GM23338 (cell line): Measurements from ENCODE around the gene TAAR2. TPM values are rescaled to one million over a fixed set of nuclear protein-coding genes. Genes with fewer than 3 reads are reported as not detected.

Source experiments
- ATAC-seq: fragments of 200-7000 bp; cut with Tn5 transposase; 3 replicates; pipeline ENCODE4 v1.9.1; 2020
- DNase-seq: peaks from one replicate; pipeline ENCODE4 v3.0.0-alpha.2; 2015; ENCODE audit warnings: low spot score
- H2AFZ ChIP-seq: fragments of 200-600 bp; sonication (generic); 2 replicates; pipeline ENCODE4 v1.8.0; 2016; ENCODE audit warnings: antibody characterized with exemption, mild to moderate bottlenecking, moderate library complexity
- H3F3A ChIP-seq: fragments of 200-600 bp; sonication (generic); replicated peaks from 2 replicates; pipeline ENCODE4 v1.8.0; 2017; ENCODE audit warnings: antibody characterized with exemption, mixed run types, low read depth
- H3K27ac ChIP-seq: fragments of 200-600 bp; sonication (generic); 2 replicates; pipeline ENCODE4 v1.6.1; 2016; ENCODE audit warnings: low read depth
- H3K27me3 ChIP-seq: fragments of 200-600 bp; sonication (generic); 2 replicates; pipeline ENCODE4 v1.8.0; 2016; ENCODE audit warnings: mild to moderate bottlenecking, mixed run types, moderate library complexity; ENCODE audit not compliant: insufficient read depth
- H3K36me3 ChIP-seq: fragments of 200-600 bp; sonication (generic); 2 replicates; pipeline ENCODE4 v1.8.0; 2016; ENCODE audit warnings: mild to moderate bottlenecking; ENCODE audit not compliant: insufficient read depth
- H3K4me1 ChIP-seq: fragments of 200-600 bp; sonication (generic); 2 replicates; pipeline ENCODE4 v1.8.0; 2016; ENCODE audit warnings: mild to moderate bottlenecking, moderate library complexity; ENCODE audit not compliant: insufficient read depth
- H3K4me2 ChIP-seq: fragments of 200-600 bp; sonication (generic); 2 replicates; pipeline ENCODE4 v1.7.1; 2017; ENCODE audit warnings: mixed run types
- H3K4me3 ChIP-seq: fragments of 200-600 bp; sonication (generic); 2 replicates; pipeline ENCODE4 v1.6.1; 2016; ENCODE audit warnings: mixed run types
- H3K79me2 ChIP-seq: fragments of 200-600 bp; sonication (generic); replicated peaks from 2 replicates; pipeline ENCODE4 v1.8.0; 2017; ENCODE audit warnings: mild to moderate bottlenecking; ENCODE audit not compliant: insufficient read depth
- H3K9me2 ChIP-seq: fragments of 200-600 bp; sonication (generic); 2 replicates; pipeline ENCODE4 v1.8.0; 2017; ENCODE audit not compliant: insufficient read depth
- H4K20me1 ChIP-seq: fragments of 200-600 bp; sonication (generic); replicated peaks from 2 replicates; pipeline ENCODE4 v1.8.0; 2017; ENCODE audit warnings: mild to moderate bottlenecking; ENCODE audit not compliant: insufficient read depth
- H3K27ac Mint-ChIP-seq: 2 replicates; pipeline ENCODE4 v1.8.0; 2020; ENCODE audit warnings: inconsistent platforms, mild to moderate bottlenecking, moderate library complexity, mixed read lengths
- H3K27me3 Mint-ChIP-seq: 3 replicates; pipeline ENCODE4 v1.8.0; 2022; ENCODE audit warnings: low read depth, mild to moderate bottlenecking, moderate library complexity, mixed read lengths, inconsistent platforms; ENCODE audit not compliant: insufficient read depth, poor library complexity
- H3K36me3 Mint-ChIP-seq: 3 replicates; pipeline ENCODE4 v1.8.0; 2021; ENCODE audit warnings: low read depth, mild to moderate bottlenecking, inconsistent platforms, moderate library complexity, mixed read lengths
- H3K4me1 Mint-ChIP-seq: 3 replicates; pipeline ENCODE4 v1.8.0; 2020; ENCODE audit warnings: mild to moderate bottlenecking, inconsistent platforms, mixed read lengths
- H3K4me3 Mint-ChIP-seq: 3 replicates; pipeline ENCODE4 v1.8.0; 2021; ENCODE audit warnings: moderate library complexity, mild to moderate bottlenecking, inconsistent platforms, mixed read lengths
- H3K9me3 Mint-ChIP-seq: 3 replicates; pipeline ENCODE4 v1.8.0; 2020; ENCODE audit warnings: moderate library complexity, mild to moderate bottlenecking, inconsistent platforms, mixed read lengths
- CREB1 ChIP-seq: fragments of 250-450 bp; sonication (Bioruptor Pico); IDR thresholded peaks from 2 replicates; pipeline ENCODE4 v1.5.0; 2020; ENCODE audit warnings: low read depth, mild to moderate bottlenecking, moderate library complexity
- ETS1 ChIP-seq: IDR thresholded peaks from 2 replicates; pipeline ENCODE4 v1.6.1; 2016; ENCODE audit warnings: antibody characterized with exemption
- EZH2 ChIP-seq: fragments of 200-600 bp; sonication (generic); IDR thresholded peaks from one replicate; pipeline ENCODE4 v1.8.0; 2017; ENCODE audit warnings: antibody characterized with exemption, mild to moderate bottlenecking, low read depth; ENCODE audit not compliant: unreplicated experiment
- EZH2phosphoT487 ChIP-seq: fragments of 200-600 bp; sonication (generic); IDR thresholded peaks from one replicate; pipeline ENCODE4 v1.8.1; 2018; ENCODE audit warnings: antibody characterized with exemption; ENCODE audit not compliant: unreplicated experiment
- JUNB ChIP-seq: IDR thresholded peaks from one replicate; pipeline ENCODE4 v1.6.1; 2016; ENCODE audit warnings: antibody characterized with exemption; ENCODE audit not compliant: unreplicated experiment
- NANOG ChIP-seq: IDR thresholded peaks from 2 replicates; pipeline ENCODE4 v1.6.1; 2016; ENCODE audit warnings: antibody characterized with exemption, borderline replicate concordance
- POLR2AphosphoS5 ChIP-seq: IDR thresholded peaks from 2 replicates; pipeline ENCODE4 v1.6.1; 2016; ENCODE audit warnings: antibody characterized with exemption, low read depth
- REST ChIP-seq: IDR thresholded peaks from one replicate; pipeline ENCODE4 v1.6.1; 2018; ENCODE audit warnings: antibody characterized with exemption; ENCODE audit not compliant: unreplicated experiment
- ZNF462 ChIP-seq: fragments of 250-450 bp; sonication (Bioruptor Pico); IDR thresholded peaks from 2 replicates; pipeline ENCODE4 v1.5.0; 2020; ENCODE audit warnings: mild to moderate bottlenecking, moderate library complexity
- polyA plus RNA-seq: library from polyadenylated mRNA; unstranded; fragments of >200 nt; fragmentation: Nextera tagmentation; extraction: Ambion mirVana; gene quantifications from 2 replicates; pipeline ENCODE4 v1.2.1, GENCODE V29; 2016
- total RNA-seq: library from RNA; depleted of rRNA; stranded (reverse); fragments of >200 nt; shearing (Covaris generic); gene quantifications from 2 replicates; pipeline ENCODE4 v1.2.3, GENCODE V29; 2014

The TAAR2 gene
- total and polyA plus RNA-seq, 2 experiments from 2014 or later: not detected

GRCh38 chr6:132659082-132659481 is 35.0 kb upstream of the TAAR2 start, which contains the start of gene TAAR1:
TSS of gene TAAR1 (minus strand) at chr6:132659182. CDS start at chr6:132646003, 13,179 bp downstream.
- Mint-ChIP-seq H3K36me3 (peaks cover under 1% of the 10 kb centered on the region; the same call in 1 of the 3 replicates), H3K9me3 (no peaks in the 10 kb centered on the region; the same call in 2 of the 3 replicates), H3K4me1 (peaks cover 5% of the 10 kb centered on the region; the same call in 2 of the 3 replicates), H3K4me3 (no peak within 1 kb of the TSS), H3K27me3 (no peaks in the 10 kb centered on the region), H3K27ac (peak within 1 kb of the TSS; percentile 26; the same call in 1 of the 2 replicates)
- Histone ChIP-seq H4K20me1 (no peaks in the 10 kb centered on the region), H2AFZ (no peak within 1 kb of the TSS), H3K4me1 (peaks cover 5% of the 10 kb centered on the region; the same call in 1 of the 2 replicates), H3K79me2 (no peaks in the 10 kb centered on the region), H3K27me3 (no peaks in the 10 kb centered on the region), H3K9me2 (no peaks in the 10 kb centered on the region), H3K4me3 (no peak within 1 kb of the TSS), H3K36me3 (no peaks in the 10 kb centered on the region), H3F3A (no peaks in the 10 kb centered on the region), H3K4me2 (no peak within 1 kb of the TSS), H3K27ac (no peak within 1 kb of the TSS)
- no peak for TF ChIP-seq CREB1 (CRISPR knock-in tag)
- ATAC-seq (no peak), DNase-seq (no peak)

- Histone ChIP-seq H3K4me1 (peaks cover 7% of the 10 kb centered on the region; the same call in 1 of the 2 replicates), H2AFZ (no peak overlapping the region), H3K36me3 (no peaks in the 10 kb centered on the region), H3K27me3 (no peaks in the 10 kb centered on the region), H3K9me2 (peaks cover 19% of the 10 kb centered on the region), H3K27ac (no peak overlapping the region; the same call in 1 of the 2 replicates), H3K79me2 (no peaks in the 10 kb centered on the region), H4K20me1 (no peaks in the 10 kb centered on the region), H3K4me2 (no peak overlapping the region), H3F3A (no peaks in the 10 kb centered on the region), H3K4me3 (no peak overlapping the region)
- no peaks in the 10 kb centered on the region for H3K36me3 Mint-ChIP-seq
- no peak overlapping the region for H3K27ac Mint-ChIP-seq
- DNase-seq (no peak), ATAC-seq (no peak)
- H3K4me3 Mint-ChIP-seq: no peak overlapping the region
- H3K9me3 Mint-ChIP-seq: no peaks in the 10 kb centered on the region
- no peaks in the 10 kb centered on the region for H3K27me3 Mint-ChIP-seq
- peaks cover 5% of the 10 kb centered on the region; the same call in 2 of the 3 replicates for H3K4me1 Mint-ChIP-seq
- TF ChIP-seq CREB1 (CRISPR knock-in tag) (no peak), NANOG (no peak), POLR2AphosphoS5 (no peak), REST (no peak), JUNB (no peak), ZNF462 (CRISPR knock-in tag) (no peak), EZH2phosphoT487 (no peak), EZH2 (no peak), ETS1 (no peak)
Measured at GRCh38 chr6:132651062-132651461, 27.0 kb upstream of the TAAR2 start.
